CD4-positive, alpha-beta T cell treated with Interleukin-15 for 4 hours (primary cell): Measurements from ENCODE around the gene KRT34.
"Not testable (repeated sequence)": the region's sequence is repeated elsewhere in the genome, so short reads cannot be mapped to it uniquely, and the experiment has no call there.

Experiments
- DNase-seq: peaks from one replicate; pipeline ENCODE4 v3.0.0-alpha.2; 2020; ENCODE audit warnings: low spot score

Gene KRT34

GRCh38 chr17:41381943-41382342 is at the start of gene KRT34:
KRT34 (minus strand) TSS chr17:41382306; CDS start chr17:41382246, 60 bp downstream.
- not testable (repeated sequence) for DNase-seq

DNA sequence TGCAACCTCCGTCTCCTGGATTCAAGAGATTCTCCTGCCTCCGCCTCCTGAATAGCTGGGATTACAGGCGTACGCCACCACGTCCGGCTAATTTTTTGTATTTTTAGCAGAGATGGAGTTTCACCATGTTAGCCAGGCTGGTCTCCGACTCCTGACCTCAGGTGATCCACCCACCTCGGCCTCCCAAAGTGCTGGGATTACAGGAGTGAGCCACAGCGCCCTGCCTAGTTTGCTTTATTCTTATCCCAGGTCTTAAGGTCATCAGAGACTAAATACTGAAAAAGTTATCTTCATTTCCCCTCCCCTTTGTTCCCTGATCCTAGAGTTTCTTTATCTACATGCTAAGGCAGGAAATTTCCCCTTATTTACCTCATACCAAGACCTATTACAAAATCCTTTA is 48.3 kb upstream of the KRT34 start:
- not testable (repeated sequence) for DNase-seq

GRCh38 chr17:41429667-41430066 is 47.6 kb upstream of the KRT34 start:
- DNase-seq: no peak

DNA sequence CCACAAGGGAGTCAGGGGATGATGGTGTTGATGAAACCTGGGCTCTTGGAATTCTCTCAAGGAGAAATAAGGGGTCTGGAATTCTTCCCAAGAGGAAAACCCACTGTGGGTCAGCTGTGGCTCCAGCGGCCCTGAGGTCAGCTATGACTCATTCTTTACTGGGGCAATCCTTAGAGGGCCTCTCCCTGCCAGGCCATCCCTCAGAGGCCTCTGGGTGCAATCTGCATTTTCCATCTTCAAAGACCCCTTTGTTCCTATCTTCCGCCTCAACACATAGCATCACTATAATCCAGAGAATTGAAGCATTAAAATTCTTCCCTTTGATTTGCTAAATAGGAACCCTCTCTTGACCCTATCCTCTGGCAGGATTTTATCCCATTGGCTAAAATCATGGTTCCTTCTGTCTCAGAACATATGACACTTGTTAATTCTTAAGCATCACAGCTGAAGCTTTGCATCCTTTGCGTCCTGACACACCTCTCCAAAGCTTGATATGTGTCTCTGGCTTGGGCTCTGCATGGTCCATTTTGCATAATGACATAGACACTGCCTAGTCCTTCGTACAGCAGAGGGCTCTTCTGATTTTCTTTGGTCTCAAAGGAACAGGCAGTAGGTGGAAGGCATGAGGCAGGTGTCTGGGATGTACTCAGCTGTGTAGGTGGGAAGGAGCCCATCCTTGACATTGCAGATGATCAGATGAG is 46.6 kb upstream of the KRT34 start:
- no peak for DNase-seq

DNA sequence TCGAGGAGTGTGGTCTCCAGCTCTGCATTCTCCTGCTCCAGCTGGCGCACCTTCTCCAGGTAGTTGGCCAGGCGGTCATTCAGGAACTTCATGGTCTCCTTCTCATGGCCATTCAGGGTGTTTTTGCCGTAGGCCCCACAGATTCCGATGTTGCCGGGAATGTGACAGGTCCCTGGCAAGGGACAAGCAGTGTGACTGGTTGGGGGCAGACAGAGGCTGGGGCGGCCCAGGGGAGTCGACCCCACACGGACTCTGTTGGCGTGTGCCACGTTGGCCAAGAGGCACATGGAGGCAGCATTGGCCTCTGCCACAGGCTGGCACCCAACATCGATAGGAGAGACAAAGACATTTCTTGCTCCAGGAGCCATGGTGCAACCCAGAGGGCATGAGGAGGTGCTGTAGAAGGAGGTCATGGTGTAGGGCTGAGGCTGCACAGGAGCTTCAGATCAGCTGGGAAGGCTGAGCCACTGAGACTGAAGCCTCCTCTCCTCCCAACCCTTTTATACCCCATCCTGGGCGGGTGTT is 42.1 kb upstream of the KRT34 start, which contains the start of gene KRT37:
KRT37 (minus strand) TSS at position 475 of the 525 bp plus-strand sequence; CDS start at position 413, 62 bp downstream.
- no peak for DNase-seq

GRCh38 chr17:41422586-41422985 is 40.5 kb upstream of the KRT34 start:
- not testable (repeated sequence) for DNase-seq

DNA sequence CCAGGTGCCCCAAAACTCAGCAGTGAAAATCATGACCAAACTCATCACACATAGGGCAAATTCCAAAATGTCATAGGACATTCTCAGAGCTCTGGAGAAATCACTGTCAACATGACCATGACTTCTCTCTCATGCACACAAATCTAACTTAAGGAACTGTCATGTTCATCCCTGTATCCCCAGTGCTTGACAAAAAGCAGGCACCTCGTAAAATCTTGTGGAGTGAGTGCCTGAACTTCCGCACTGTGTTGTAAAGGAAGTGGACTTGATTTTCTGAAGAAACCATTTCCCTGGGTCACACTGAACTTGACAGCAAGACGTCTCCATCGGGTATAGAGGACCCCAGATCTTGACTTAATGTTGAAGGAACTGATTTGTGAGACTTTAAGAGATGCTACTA is 39.5 kb upstream of the KRT34 start:
- DNase-seq: no peak

DNA sequence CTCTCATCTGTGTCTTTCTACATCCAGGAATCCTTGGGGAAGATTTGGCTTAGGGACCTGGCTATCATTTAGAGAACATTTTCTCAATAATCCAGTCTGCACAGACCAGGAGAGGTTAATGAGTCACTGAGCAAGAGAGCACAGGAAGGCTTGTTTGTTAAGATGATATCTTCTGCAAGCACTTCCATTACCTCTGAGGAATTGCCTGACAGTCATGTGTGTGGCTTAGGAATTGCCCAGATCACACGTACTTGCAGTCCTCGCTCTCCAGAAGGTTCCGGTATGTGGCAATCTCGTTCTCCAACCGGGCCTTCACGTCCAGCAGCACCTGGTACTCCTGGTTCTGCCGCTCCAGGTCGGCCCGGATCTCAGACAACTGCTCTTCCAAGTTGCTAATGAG is 39.0 kb upstream of the KRT34 start:
- DNase-seq: no peak

- DNase-seq: no peak
Measured at GRCh38 chr17:41420134-41420533, 38.0 kb upstream of the KRT34 start.

DNA sequence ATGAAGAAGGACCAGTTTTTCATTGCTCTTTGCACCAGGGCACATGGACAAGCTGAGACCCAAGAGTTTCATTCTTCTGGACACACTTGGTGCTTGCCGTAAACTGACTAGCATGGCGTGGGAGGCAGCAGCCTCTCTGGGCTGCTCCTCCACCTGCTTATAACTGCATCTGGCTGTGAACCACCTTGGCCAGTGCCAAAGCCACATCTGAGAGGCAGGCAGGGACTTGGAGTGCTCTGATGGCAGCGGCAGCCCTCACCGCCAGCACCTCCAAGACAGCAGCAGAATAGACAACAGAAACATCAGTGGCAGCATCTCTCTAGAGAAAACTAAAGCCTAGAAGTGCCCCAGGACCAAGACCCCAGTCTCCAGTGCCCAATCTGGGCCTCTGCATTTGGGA is 37.6 kb upstream of the KRT34 start:
- DNase-seq: no peak

GRCh38 chr17:41418116-41418860 is 36.2 kb upstream of the KRT34 start:
- no peak for DNase-seq

DNA sequence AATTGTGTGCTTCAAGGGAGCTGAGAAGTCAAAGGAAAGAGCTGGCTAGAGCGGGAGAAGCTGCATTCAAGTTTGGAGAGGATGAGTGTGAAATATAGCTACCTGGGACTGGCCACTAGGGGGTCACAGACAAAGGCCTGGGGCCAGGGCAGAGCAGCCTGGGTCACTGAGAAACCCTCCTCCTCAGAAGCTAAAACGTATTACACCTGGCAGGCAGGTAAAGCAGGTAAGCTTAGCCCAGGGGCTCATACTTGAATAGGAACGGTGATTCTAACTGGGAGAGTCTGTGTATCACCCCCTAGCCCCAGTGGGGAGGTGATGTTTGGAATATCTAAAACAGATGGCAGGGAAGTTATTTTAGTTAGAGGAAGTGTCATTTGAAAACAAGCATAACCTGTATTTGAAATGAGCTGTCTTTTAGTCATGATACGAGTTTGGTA is 35.5 kb upstream of the KRT34 start:
- no peak for DNase-seq

DNA sequence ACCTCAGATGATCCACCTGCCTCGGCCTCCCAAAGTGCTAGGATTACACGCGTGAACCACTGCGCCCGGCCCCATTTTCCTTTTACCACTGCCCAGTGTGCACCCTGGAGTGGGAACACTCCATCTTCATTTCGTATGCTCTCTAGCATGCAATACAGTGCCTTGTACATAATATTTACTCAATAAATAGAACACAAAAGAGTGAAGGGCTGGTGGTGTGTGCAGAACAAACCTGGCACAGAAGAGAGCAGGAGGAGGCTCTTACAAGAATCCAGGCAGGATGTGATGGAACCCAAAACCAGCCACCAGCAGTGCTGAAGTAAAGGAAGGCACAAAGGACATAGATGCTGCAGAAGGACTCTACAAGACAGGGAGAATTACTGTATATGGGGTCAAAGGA is 35.0 kb upstream of the KRT34 start:
- DNase-seq: no peak

DNA sequence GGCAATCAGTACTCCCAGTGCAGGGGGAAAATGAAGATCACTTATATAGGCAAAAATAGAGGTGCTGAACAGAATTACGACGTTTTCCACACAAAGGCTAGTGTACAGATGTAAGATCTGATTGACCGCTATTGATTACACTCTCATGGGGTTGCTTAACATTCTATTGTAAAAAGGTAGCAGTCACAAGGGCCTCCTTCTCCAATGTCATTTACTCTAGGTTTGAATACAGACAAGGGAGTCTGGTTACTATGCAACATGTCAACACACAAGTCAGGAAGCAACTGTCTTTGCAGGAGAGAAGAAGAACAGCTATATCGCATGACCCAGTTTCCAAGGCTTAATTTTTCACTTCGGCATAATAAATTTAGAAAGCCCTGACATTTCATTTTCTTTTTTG is 34.4 kb upstream of the KRT34 start:
- no peak for DNase-seq

- no peak for DNase-seq
Measured at GRCh38 chr17:41415833-41416335, 33.8 kb upstream of the KRT34 start.

- no peak for DNase-seq
Measured at GRCh38 chr17:41415411-41415810, 33.3 kb upstream of the KRT34 start.

GRCh38 chr17:41413982-41414381 is 31.9 kb upstream of the KRT34 start:
- DNase-seq: no peak

GRCh38 chr17:41413353-41413957 is 31.3 kb upstream of the KRT34 start:
- no peak for DNase-seq

GRCh38 chr17:41411072-41411840 is 29.1 kb upstream of the KRT34 start:
- no peak for DNase-seq

DNA sequence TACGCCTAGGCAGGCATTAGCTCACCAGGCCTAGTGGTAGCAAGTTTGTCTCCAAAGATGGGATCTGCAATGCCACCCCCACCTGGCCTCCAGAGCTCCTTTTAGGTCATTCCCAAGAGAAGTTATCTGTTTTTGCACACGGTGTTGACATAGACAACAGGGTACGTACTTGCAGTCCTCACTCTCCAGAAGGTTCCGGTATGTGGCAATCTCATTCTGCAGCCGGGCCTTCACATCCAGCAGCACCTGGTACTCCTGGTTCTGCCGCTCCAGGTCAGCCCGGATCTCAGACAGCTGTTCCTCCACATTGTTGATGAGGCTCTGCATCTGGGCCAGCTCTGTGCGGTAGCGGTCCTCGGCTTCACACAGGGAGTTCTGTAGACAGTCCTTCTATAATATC is 25.1 kb upstream of the KRT34 start:
- no peak for DNase-seq

- DNase-seq: no peak
Measured at GRCh38 chr17:41406205-41406604, 24.1 kb upstream of the KRT34 start.
